SKM-1 treated with dmso at 0.1 percent for 144 hours (cell line): ENCODE data around the gene PRR5L.
"Not testable (repeated sequence)": the region's sequence is repeated elsewhere in the genome, so short reads cannot be mapped to it uniquely, and the experiment has no call there.

ENCODE experiments used
- DNase-seq: peaks from one replicate; lab custom pipeline; 2025; ENCODE audit not compliant: unreplicated experiment; lab: John Stamatoyannopoulos, UW

The PRR5L gene

DNA sequence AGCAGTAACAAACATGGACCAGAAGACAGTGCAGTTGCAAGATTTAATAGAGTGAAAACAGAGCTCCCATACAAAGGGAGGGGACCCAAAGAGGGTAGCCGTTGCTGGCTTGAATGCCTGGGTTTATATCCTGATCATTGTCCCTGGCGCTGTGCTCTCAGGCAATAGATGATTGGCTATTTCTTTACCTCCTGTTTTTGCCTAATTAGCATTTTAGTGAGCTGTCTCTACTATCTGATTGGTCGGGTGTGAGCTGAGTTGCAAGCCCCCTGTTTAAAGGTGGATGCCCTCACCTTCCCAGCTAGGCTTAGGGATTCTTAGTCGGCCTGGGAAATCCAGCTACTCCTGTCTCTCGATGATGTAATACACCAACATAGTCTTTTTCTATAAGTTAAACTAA lies 29.3 kb downstream of the PRR5L start:
- not testable (repeated sequence) for DNase-seq

DNA sequence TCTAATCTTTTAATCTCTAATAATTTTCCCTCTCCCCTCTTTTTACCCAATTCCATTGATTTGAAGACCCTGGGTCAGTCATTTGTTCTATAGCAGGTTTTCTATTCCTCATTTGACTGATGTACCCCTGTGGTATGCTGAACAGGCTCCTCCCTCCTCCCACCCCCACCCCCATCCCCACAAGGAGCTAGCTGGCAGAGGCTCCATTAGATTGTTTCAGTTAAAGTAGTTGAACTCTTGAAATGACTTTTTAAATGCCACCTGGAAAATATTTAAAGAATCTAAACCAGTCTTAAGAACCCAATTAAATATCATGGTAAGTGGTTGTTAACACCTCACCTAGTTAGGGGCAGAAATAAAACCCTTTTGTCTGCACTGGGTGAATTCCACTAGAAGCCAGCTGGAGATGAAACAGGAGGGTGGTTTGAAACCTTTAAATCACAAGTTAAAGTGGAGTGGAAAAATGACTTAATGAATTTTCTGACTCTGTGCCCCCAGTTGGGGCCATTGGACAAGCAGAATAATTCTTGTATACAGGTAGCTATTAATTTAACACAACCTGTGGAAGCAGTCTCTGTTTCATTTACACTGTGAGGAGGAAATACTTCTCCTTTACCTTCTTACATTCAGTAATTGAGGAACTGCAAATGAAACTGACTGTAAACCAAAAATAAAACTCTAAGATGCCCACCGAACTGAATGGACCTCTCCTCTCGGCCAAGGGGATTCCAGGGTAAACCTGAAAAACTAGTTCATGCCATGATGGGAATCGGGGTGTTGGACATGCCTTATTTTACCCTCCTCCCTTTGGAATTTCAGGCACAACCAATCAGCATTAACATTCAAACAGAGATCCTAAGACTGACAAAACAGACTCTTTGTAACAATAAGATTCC lies 30.7 kb downstream of the PRR5L start:
- no peak for DNase-seq

- no peak for DNase-seq
Measured at GRCh38 chr11:36328966-36329673, 33.0 kb downstream of the PRR5L start.

GRCh38 chr11:36330411-36330810 lies 34.3 kb downstream of the PRR5L start:
- no peak for DNase-seq

DNA sequence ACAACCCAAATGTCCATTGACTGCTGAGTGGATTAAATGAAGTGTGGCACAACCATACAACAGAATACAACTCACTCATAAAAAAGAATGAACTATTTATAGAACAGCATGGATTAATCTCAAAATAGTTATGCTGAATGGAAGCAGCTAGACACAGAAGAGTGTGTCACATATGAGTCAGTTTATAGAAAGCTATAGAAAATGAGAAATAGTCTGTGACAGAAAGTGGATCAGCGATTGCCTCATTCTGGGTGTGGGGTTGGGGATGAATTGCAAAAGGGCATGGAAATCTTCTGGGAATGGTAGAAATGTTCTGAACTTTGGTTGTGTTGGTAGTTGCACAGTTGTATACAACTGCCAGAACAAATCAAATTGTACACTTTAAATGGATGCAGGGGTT lies 37.4 kb downstream of the PRR5L start:
- no peak for DNase-seq

- no peak for DNase-seq
Measured at GRCh38 chr11:36333897-36334296, 37.8 kb downstream of the PRR5L start.

GRCh38 chr11:36339888-36340287 lies 43.8 kb downstream of the PRR5L start:
- DNase-seq, result no peak

- no peak for DNase-seq
Measured at GRCh38 chr11:36340897-36341296, 44.8 kb downstream of the PRR5L start.

DNA sequence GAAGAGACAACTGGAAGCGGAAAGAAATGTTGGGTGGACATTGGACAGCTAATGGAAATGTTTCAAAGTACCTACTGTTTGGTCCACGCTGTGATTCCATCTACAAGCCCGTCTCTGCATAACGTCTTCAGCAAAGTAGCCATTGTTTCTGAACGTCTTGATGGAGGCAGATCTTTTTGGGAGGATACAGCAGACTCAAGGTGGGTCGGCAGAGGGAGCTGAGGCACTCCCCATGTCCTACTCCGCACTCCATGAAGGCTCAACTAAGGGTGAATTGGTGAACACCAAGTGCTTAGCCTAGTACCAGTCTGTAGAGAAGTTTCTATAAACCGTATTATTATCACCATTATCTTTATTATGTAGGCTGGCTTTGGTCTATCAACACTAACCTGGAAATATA lies 45.8 kb downstream of the PRR5L start:
- no peak for DNase-seq

- DNase-seq, result no peak
Measured at GRCh38 chr11:36342327-36342726, 46.2 kb downstream of the PRR5L start.

- no peak for DNase-seq
Measured at GRCh38 chr11:36343436-36343835, 47.3 kb downstream of the PRR5L start.

GRCh38 chr11:36345084-36345511 lies 49.0 kb downstream of the PRR5L start:
- no peak for DNase-seq

DNA sequence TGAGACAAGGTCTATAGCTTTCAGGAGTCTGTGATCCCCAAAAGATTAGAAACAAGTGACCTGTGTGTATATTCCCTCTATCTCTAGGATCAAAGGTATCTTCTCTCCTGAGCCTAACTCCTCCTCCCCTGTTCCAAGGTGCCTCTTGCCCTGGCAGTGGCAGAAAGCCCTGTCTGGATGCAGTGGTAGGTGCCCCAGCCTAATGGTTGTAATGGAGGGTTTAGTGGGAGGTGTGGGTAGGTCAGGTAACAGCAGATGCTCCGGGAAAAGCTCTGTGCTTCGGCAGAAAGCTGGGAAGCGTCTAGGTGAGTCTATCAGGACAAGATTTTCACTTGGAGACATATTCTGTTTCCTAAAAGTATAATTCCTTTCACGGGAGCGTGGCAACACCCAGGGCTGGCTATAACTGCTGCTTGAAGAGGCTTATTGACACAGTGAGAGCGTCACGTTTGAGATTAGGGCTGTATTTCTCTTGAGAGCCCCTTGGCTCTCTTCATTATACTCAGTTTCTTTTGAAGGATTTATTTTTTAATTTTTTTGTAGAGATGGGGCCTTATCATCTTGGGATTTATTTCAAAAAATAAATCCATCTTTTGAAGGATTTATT lies 49.5 kb downstream of the PRR5L start:
- DNase-seq, result no peak

DNA sequence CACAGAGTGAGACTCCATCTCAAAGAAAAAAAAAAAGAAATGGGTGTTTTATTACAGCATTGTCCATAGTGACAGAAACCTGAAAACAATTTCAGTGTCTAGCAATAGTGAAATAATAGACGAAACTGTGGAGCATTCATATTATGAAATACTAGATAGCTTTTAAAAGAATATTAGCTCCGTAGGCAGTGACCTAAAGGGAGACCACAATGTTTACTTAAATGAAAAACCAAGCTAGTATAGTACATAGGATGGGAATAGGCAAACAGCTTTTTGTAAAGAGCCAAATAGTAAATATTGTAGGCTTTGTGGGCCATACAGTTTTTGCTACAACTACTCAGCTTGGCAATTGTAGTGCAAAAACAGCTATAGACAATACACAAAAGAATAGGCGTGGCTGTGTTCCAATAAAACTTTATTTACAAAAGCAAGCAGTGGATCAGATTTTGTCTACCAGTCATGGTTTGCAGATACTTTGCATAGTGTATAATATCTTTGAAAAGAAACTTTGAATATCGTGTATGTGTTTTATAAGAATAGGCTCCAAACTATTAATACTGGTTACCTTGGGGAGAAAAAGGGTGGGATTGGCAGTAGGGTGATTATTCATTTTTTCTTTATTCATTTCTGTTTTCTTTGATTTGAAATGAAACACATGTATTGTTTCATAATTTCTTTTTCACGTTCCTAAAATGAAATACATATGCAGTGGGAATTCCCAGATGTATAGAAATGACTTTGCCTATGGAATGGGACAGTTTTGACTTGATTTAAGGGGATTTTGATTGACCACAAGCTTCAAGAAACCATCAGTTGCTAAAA lies 50.7 kb downstream of the PRR5L start:
- DNase-seq, result no peak

DNA sequence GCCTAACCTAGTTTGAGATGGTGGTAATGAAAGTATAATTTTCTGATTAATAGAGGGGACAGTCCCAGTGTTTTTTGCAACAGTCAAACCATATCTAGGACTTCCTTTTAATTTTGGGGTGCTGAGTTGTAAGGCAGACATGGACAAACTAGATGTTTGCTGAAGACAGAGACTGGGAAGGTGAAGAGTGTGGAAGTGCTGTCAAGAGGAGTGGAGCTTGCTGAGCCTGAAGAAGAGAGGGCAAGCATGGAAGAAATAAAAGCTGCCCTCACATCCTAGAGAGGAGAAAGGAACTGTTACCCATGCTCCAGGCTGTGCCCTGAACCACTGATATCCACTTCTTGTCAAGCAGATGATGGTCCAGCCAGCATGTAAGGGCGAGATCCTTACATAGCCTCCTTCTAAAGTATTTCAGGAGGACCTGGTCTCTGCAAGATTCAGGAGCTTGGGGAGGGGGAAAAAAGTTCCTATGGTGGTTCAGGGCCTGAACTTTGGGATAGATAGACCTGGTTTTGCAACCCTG lies 51.4 kb downstream of the PRR5L start:
- DNase-seq, result no peak

GRCh38 chr11:36349351-36350136 lies 53.5 kb downstream of the PRR5L start:
- no peak for DNase-seq

DNA sequence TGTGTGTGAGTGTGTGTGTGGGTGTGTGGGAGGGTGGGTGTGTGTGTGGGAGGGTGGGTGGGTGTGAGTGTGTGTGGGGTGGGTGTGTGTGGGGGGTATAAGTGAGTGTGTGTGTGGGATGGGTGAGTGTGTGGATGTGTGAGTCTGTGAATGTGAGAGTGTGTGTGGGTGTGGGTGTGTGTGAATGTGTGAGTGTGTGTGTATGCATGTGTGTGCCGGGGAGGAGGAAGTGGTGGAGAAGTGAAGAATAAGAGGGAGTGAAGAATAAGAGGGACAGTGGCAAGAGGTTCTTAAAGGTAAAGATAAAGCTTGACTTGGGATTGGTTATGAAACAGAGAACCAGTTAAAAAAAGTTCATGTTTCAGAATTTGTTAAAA lies 54.0 kb downstream of the PRR5L start:
- no peak for DNase-seq

- no peak for DNase-seq
Measured at GRCh38 chr11:36352922-36353321, 56.8 kb downstream of the PRR5L start.

DNA sequence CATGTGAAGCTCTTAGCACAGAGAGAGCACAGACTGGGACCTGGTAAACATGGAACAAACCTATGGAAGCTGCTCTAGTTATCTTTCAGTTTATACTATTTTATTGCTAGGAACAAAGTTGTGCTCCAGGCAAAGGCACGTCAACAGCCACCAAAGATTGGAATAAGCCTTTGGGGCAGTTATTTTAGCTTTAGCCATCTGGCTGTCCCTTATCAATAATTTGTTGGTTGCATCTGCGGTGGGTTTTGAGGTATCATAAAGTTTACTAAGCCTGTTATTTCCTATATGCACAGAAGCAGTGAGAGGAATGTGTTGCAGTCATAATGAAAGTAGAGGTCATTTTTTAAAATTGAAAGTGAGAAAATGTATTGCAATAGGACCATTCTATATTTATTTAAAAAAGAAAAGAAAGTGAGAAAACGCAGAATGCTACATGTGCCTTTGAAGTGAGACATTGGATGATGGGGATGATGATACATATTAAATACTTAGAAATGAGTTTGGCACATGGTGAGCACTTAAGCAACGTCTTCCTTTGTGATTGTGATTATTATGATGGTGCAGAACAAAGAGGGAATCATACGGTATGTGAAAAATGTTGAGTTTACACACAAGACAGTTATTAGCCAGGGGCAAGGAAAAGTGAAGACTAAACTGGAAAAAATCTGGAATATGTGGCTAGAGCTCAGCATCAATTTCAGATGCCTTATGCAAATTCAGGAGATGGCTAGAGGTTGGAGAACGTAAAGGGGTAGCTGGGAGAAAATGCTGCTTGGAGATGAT lies 58.3 kb downstream of the PRR5L start:
- DNase-seq, result no peak
